HepG2 (cell line): ENCODE measurements around the gene BTBD6. TPM values are rescaled to one million over a fixed set of nuclear protein-coding genes. Genes with fewer than 3 reads are reported as not detected.
A peak's percentile ranks its signal among the peaks of the same experiment; 100 is the strongest.

Experiments
- ATAC-seq: fragments of 200-7000 bp; cut with Tn5 transposase; 3 replicates; pipeline ENCODE4 v1.9.1; 2020; ENCODE audit warnings: mild to moderate bottlenecking, moderate library complexity
- BruUV-seq: library from RNA; stranded (reverse); fragments of 400-500 nt; replicated peaks from 2 replicates; lab custom pipeline; 2021; lab: Mats Ljungman, UMichigan
- CTCF ChIA-PET: fragments of 300-600 bp; formaldehyde crosslinking; extraction: SDS; loops from one replicate; lab custom pipeline; 2021; ENCODE audit warnings: low total read pairs, inconsistent platforms, low intra/inter-chr PET ratio; lab: Yijun Ruan, JAX
- POLR2A ChIA-PET: fragments of 350-600 bp; sonication (Branson Sonifier 250); formaldehyde crosslinking; loops from one replicate; lab custom pipeline; 2020; ENCODE audit warnings: antibody characterized with exemption, inconsistent platforms; lab: Yijun Ruan, JAX
- DNase-seq: peaks from one replicate; pipeline ENCODE4 v3.0.0-alpha.2; 2015; ENCODE audit warnings: low spot score
- FAIRE-seq: peaks from 3 replicates; lab custom pipeline; 2011; peaks lifted over from hg19 to GRCh38; lab: Jason Lieb, UNC
- H2AFZ ChIP-seq: one replicate; pipeline ENCODE4 v1.6.1; 2011; ENCODE audit warnings: low read length, inconsistent platforms
- H3K27ac ChIP-seq: fragments of 300-600 bp; 3 replicates; pipeline ENCODE4 v1.8.0; 2011; ENCODE audit warnings: mixed run types, mild to moderate bottlenecking, mixed read lengths, low read length, inconsistent platforms; ENCODE audit not compliant: insufficient read depth; ENCODE audit errors: extremely low read length
- H3K27me3 ChIP-seq, 2 experiments: fragments of 200-600 bp in 1 of 2; 2 replicates in 1 of 2; 3 replicates in 1 of 2; pipeline versions ENCODE4 v1.6.0 to v1.8.0; 2011; ENCODE audit warnings: low read length in 2 of 2, mild to moderate bottlenecking in 2 of 2, moderate library complexity in 2 of 2, inconsistent platforms in 1 of 2; ENCODE audit not compliant: insufficient read depth in 2 of 2, control insufficient read depth in 1 of 2
- H3K36me3 ChIP-seq, 2 experiments: fragments of 200-600 bp in 1 of 2; replicated peaks in 1 of 2; 2 replicates in 1 of 2; 3 replicates in 1 of 2; pipeline versions ENCODE4 v1.5.1 to v1.8.0; 2011; ENCODE audit warnings: low read length in 2 of 2, inconsistent platforms in 1 of 2; ENCODE audit not compliant: insufficient read depth in 2 of 2, control insufficient read depth in 1 of 2
- H3K4me1 ChIP-seq: 2 replicates; pipeline ENCODE4 v1.5.1; 2012; ENCODE audit warnings: low read length, inconsistent platforms; ENCODE audit not compliant: insufficient read depth
- H3K4me2 ChIP-seq: 2 replicates; pipeline ENCODE4 v1.6.0; 2011; ENCODE audit warnings: low read depth, low read length, inconsistent platforms
- H3K4me3 ChIP-seq, 3 experiments: fragments of 200-600 bp in 1 of 3; sonication (generic), shearing (Covaris generic) in 1 of 3; replicated peaks in 1 of 3; 2 replicates each; pipeline ENCODE4 v1.5.1; 2011 to 2016; ENCODE audit warnings: low read length in 3 of 3, inconsistent platforms in 2 of 3, low read depth in 2 of 3, mild to moderate bottlenecking in 2 of 3, control low read depth in 1 of 3, mixed read lengths in 1 of 3; ENCODE audit not compliant: insufficient read depth in 1 of 3
- H3K79me2 ChIP-seq: one replicate; pipeline ENCODE4 v1.6.1; 2011; ENCODE audit warnings: low read length, inconsistent platforms; ENCODE audit not compliant: insufficient read depth
- H3K9ac ChIP-seq: 2 replicates; pipeline ENCODE4 v1.6.0; 2011; ENCODE audit warnings: mild to moderate bottlenecking, low read depth, low read length, inconsistent platforms; ENCODE audit not compliant: insufficient read depth
- H3K9me3 ChIP-seq: 2 replicates; pipeline ENCODE4 v1.5.1; 2012; ENCODE audit warnings: mild to moderate bottlenecking, low read length
- H4K20me1 ChIP-seq: 2 replicates; pipeline ENCODE4 v1.6.0; 2011; ENCODE audit warnings: inconsistent platforms, mild to moderate bottlenecking, low read length, moderate library complexity; ENCODE audit not compliant: insufficient read depth
- HMG20A ChIP-seq: IDR thresholded peaks from 2 replicates; pipeline ENCODE4 v1.6.1; 2016; ENCODE audit warnings: borderline replicate concordance
- HNF4G ChIP-seq, 2 experiments: sonication (generic) in 1 of 2; formaldehyde crosslinking in 1 of 2; IDR thresholded peaks; 2 replicates each; pipeline versions ENCODE4 v1.4.0 to v1.6.1; 2011 to 2020; ENCODE audit warnings: borderline replicate concordance in 2 of 2, low read depth in 2 of 2, mild to moderate bottlenecking in 2 of 2, low read length in 1 of 2, missing genetic modification reagents in 1 of 2, moderate library complexity in 1 of 2
- KLF15 ChIP-seq: sonication (generic); formaldehyde crosslinking; IDR thresholded peaks from 2 replicates; pipeline ENCODE4 v1.8.1; 2023; ENCODE audit warnings: borderline replicate concordance, mild to moderate bottlenecking, inconsistent platforms, missing genetic modification reagents, mixed read lengths
- MLLT10 ChIP-seq: sonication (generic); formaldehyde crosslinking; IDR thresholded peaks from 2 replicates; pipeline ENCODE4 v1.4.0; 2020; ENCODE audit warnings: missing genetic modification reagents
- MYC ChIP-seq: sonication (generic); formaldehyde crosslinking; IDR thresholded peaks from 2 replicates; pipeline ENCODE4 v1.9.0; 2021; ENCODE audit warnings: missing genetic modification reagents, borderline replicate concordance
- NBN ChIP-seq: fragments of 450-650 bp; conservative IDR thresholded peaks from 2 replicates; pipeline ENCODE4 v1.6.1; 2017
- NCOR1 ChIP-seq: fragments of 200-600 bp; sonication (generic); IDR thresholded peaks from 2 replicates; pipeline ENCODE4 v1.7.0; 2017; ENCODE audit warnings: antibody characterized with exemption, low read length, borderline replicate concordance
- RCOR2 ChIP-seq: IDR thresholded peaks from 2 replicates; pipeline ENCODE4 v1.6.1; 2016; ENCODE audit warnings: missing biosample characterization, missing genetic modification reagents
- TBX3 ChIP-seq: fragments of 450-650 bp; IDR thresholded peaks from 2 replicates; pipeline ENCODE4 v1.6.1; 2017; ENCODE audit warnings: antibody characterized with exemption, mild to moderate bottlenecking, inconsistent platforms, borderline replicate concordance
- XRCC5 ChIP-seq: fragments of 200-400 bp; formaldehyde crosslinking; optimal IDR thresholded peaks from 2 replicates; pipeline ENCODE3; 2017; ENCODE audit warnings: mild to moderate bottlenecking, low read length
- ZBTB39 ChIP-seq: sonication (generic); formaldehyde crosslinking; IDR thresholded peaks from 2 replicates; pipeline ENCODE4 v1.5.0; 2020; ENCODE audit warnings: missing genetic modification reagents
- ZFX ChIP-seq: sonication (generic); formaldehyde crosslinking; IDR thresholded peaks from 2 replicates; pipeline ENCODE4 v1.4.0; 2020; ENCODE audit warnings: mild to moderate bottlenecking, low read depth, missing genetic modification reagents, moderate library complexity
- ZNF674 ChIP-seq: sonication (generic); formaldehyde crosslinking; IDR thresholded peaks from 2 replicates; pipeline ENCODE4 v1.5.0; 2020; ENCODE audit warnings: low read depth, mild to moderate bottlenecking, missing genetic modification reagents
- ZNF709 ChIP-seq: sonication (generic); formaldehyde crosslinking; IDR thresholded peaks from 2 replicates; pipeline ENCODE4 v1.5.0; 2020; ENCODE audit warnings: mild to moderate bottlenecking, missing genetic modification reagents
- WGBS: methylation state at CpG from one replicate; pipeline ENCODE4 v1.1.6; 2017; ENCODE audit warnings: low lambda C conversion rate; 5-methylcytosine and 5-hydroxymethylcytosine counted together
- in situ Hi-C: cut with HindIII; loops from 2 replicates; pipeline ENCODE4 v1.10.0; 2017; ENCODE audit warnings: low pct_unique_long_range_greater_than_20kb; ENCODE audit not compliant: extremely low pct_ligation_motif_present
- intact Hi-C: fragments of 100-400 bp; cut with micrococcal nuclease; formaldehyde crosslinking; loops from one replicate; pipeline ENCODE4 v1.10.0; 2022; ENCODE audit not compliant: unreplicated experiment
- polyA plus RNA-seq, 8 experiments: library from polyadenylated mRNA; depleted of rRNA in 3 of 8; stranded (reverse) in 7 of 8; unstranded in 1 of 8; fragments of >200 nt; fragmentation: Illumina TruSeq in 4 of 8; extraction: Trizol in 4 of 8; gene quantifications; 2 replicates each; pipeline versions ENCODE4 v1.2.1 to v1.2.3, GENCODE V29; 2011 to 2016; ENCODE audit warnings: low read depth in 4 of 8, missing spikeins in 1 of 8, mixed read lengths in 1 of 8; ENCODE audit not compliant: insufficient read depth in 1 of 8
- total RNA-seq, 5 experiments: library from RNA; depleted of rRNA; stranded (reverse); fragments of >200 nt; fragmentation: Illumina TruSeq; extraction: Trizol; gene quantifications; 2 replicates each; pipeline ENCODE4 v1.2.3, GENCODE V29; 2016; ENCODE audit warnings: low read depth in 1 of 5
- TF ChIP-seq, protein P1 (sequence below): sonication (generic); formaldehyde crosslinking; IDR thresholded peaks from 2 replicates; pipeline ENCODE4 v1.8.1; 2023; ENCODE audit warnings: mild to moderate bottlenecking, inconsistent platforms, moderate library complexity, missing genetic modification reagents, borderline replicate concordance
- TF ChIP-seq, protein P2 (sequence below): IDR thresholded peaks from 2 replicates; pipeline ENCODE4 v1.6.1; 2012; ENCODE audit warnings: low read length, improper control_type of control experiment

The BTBD6 gene
- total and polyA plus RNA-seq, 2 of the 13 experiments (the other 11 are each of a cell fraction or from before 2014, with no cell fraction given), result not detected

- BruUV-seq, result no TSS peak
- peak overlapping the region; percentile 78 for H3K4me2 ChIP-seq
- no peaks in the 10 kb centered on the region; a peak in 1 of 5 replicates for H3K27me3 ChIP-seq
- peak; percentile 20 for ATAC-seq
- H2AFZ ChIP-seq, result no peak overlapping the region
- WGBS, result 7% methylated on average over 16 of the region's 54 CpGs
- H3K4me1 ChIP-seq, result peaks cover 29% of the 10 kb centered on the region
- ChIA-PET CTCF (no interaction called here), POLR2A (no interaction called here)
- intact Hi-C loops (no loop called here), in situ Hi-C loops (no loop called here)
- peaks cover 37% of the 10 kb centered on the region for H3K79me2 ChIP-seq
- H3K9ac ChIP-seq, result peak overlapping the region; percentile 88
- H4K20me1 ChIP-seq, result peaks cover 10% of the 10 kb centered on the region; the same call in 1 of the 2 replicates
- H3K27ac ChIP-seq, result peak overlapping the region; percentile 95
- peak overlapping the region; percentile 68 to 99 (median 92) for H3K4me3 ChIP-seq
- H3K9me3 ChIP-seq, result no peaks in the 10 kb centered on the region
- DNase-seq, result no peak
- no peak for FAIRE-seq
- no peaks in the 10 kb centered on the region for H3K36me3 ChIP-seq
- TF ChIP-seq NBN (no peak), MLLT10 (CRISPR knock-in tag) (no peak), HMG20A (no peak), KLF15 (no peak), MYC (CRISPR knock-in tag) (no peak), NCOR1 (no peak), ZNF674 (CRISPR knock-in tag) (no peak), RCOR2 (CRISPR knock-in tag) (no peak), HNF4G (IDR thresholded peaks at IDR 0.05; ENCODE audit: borderline replicate concordance, low read depth, low read length) (no peak), HNF4G (CRISPR knock-in tag; IDR thresholded peaks at IDR 0.05; ENCODE audit: borderline replicate concordance, low read depth) (no peak), ZNF709 (peak; percentile 28; the same call in 1 of the 2 replicates), ZBTB39 (CRISPR knock-in tag) (0 out of 2 replicates have a peak, but pooled peaks have one; percentile 39), TBX3 (no peak), XRCC5 (no peak), ZFX (no peak)
- TF ChIP-seq, protein P1, sequence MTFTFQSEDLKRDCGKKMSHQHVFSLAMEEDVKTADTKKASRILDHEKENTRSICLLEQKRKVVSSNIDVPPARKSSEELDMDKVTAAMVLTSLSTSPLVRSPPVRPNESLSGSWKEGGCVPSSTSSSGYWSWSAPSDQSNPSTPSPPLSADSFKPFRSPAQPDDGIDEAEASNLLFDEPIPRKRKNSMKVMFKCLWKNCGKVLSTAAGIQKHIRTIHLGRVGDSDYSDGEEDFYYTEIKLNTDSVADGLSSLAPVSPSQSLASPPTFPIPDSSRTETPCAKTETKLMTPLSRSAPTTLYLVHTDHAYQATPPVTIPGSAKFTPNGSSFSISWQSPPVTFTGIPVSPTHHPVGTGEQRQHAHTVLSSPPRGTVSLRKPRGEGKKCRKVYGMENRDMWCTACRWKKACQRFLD (CRISPR knock-in tag), result no peak
- TF ChIP-seq, protein P2, sequence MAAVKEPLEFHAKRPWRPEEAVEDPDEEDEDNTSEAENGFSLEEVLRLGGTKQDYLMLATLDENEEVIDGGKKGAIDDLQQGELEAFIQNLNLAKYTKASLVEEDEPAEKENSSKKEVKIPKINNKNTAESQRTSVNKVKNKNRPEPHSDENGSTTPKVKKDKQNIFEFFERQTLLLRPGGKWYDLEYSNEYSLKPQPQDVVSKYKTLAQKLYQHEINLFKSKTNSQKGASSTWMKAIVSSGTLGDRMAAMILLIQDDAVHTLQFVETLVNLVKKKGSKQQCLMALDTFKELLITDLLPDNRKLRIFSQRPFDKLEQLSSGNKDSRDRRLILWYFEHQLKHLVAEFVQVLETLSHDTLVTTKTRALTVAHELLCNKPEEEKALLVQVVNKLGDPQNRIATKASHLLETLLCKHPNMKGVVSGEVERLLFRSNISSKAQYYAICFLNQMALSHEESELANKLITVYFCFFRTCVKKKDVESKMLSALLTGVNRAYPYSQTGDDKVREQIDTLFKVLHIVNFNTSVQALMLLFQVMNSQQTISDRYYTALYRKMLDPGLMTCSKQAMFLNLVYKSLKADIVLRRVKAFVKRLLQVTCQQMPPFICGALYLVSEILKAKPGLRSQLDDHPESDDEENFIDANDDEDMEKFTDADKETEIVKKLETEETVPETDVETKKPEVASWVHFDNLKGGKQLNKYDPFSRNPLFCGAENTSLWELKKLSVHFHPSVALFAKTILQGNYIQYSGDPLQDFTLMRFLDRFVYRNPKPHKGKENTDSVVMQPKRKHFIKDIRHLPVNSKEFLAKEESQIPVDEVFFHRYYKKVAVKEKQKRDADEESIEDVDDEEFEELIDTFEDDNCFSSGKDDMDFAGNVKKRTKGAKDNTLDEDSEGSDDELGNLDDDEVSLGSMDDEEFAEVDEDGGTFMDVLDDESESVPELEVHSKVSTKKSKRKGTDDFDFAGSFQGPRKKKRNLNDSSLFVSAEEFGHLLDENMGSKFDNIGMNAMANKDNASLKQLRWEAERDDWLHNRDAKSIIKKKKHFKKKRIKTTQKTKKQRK, result no peak
Observed at GRCh38 chr14:105299654-105300541, 51.6 kb downstream of the BTBD6 start.
